HCT116 (cell line): ENCODE data around the gene HELT. TPM values are rescaled to one million over a fixed set of nuclear protein-coding genes. Genes with fewer than 3 reads are reported as not detected.

ENCODE experiments used
- ATAC-seq: fragments of 200-7000 bp; cut with Tn5 transposase; 2 replicates; pipeline ENCODE4 v1.9.1; 2020; ENCODE audit warnings: mild to moderate bottlenecking, moderate library complexity
- BruUV-seq: library from RNA; stranded (reverse); fragments of 400-500 nt; replicated peaks from 2 replicates; lab custom pipeline; 2021; lab: Mats Ljungman, UMichigan
- CTCF ChIA-PET: fragments of 300-600 bp; sonication (Branson Sonifier 250); formaldehyde crosslinking; loops from one replicate; lab custom pipeline; 2021; ENCODE audit warnings: antibody characterized with exemption; lab: Charles Lee
- POLR2A ChIA-PET: fragments of 300-600, 350-600 bp; sonication (Branson Sonifier 250); formaldehyde crosslinking; loops from one replicate; lab custom pipeline; 2021; ENCODE audit warnings: antibody characterized with exemption; lab: Charles Lee
- RAD21 ChIA-PET, 2 experiments: fragments of 300-600 bp; sonication (Branson Sonifier 250); formaldehyde crosslinking; loops; one replicate each; lab custom pipeline; 2023; ENCODE audit warnings: low total read pairs in 2 of 2; ENCODE audit not compliant: uncharacterized antibody in 2 of 2, unreplicated experiment in 2 of 2, low non-redundant PET in 1 of 2; lab: Charles Lee
- DNase-seq: peaks from one replicate; pipeline ENCODE4 v3.0.0-alpha.2; 2010; ENCODE audit warnings: low read depth, low spot score
- H2AFZ ChIP-seq: fragments of 200-600 bp; shearing (Covaris generic), sonication (generic); 2 replicates; pipeline ENCODE4 v1.6.1; 2017; ENCODE audit warnings: low read depth, mixed run types, mixed read lengths, antibody characterized with exemption, low read length; ENCODE audit not compliant: poor library complexity, severe bottlenecking
- H3K27ac ChIP-seq: 2 replicates; pipeline ENCODE4 v1.5.1; 2012; ENCODE audit warnings: low read depth, low read length
- H3K27me3 ChIP-seq: fragments of 200-600 bp; sonication (generic); 2 replicates; pipeline ENCODE4 v1.6.1; 2016; ENCODE audit warnings: mixed run types, low read length, mixed read lengths; ENCODE audit not compliant: insufficient read depth
- H3K36me3 ChIP-seq, 2 experiments: fragments of 200-500 bp in 1 of 2; fragments of 200-600 bp in 1 of 2; sonication (Bioruptor generic) in 1 of 2; sonication (generic) in 1 of 2; 2 replicates each; pipeline versions ENCODE4 v1.5.1 to v1.6.1; 2014 to 2016; ENCODE audit warnings: low read length in 2 of 2, inconsistent platforms in 1 of 2, mixed read lengths in 1 of 2, mixed run types in 1 of 2; ENCODE audit not compliant: insufficient read depth in 2 of 2, control insufficient read depth in 1 of 2
- H3K4me1 ChIP-seq, 2 experiments: fragments of 200-600 bp in 1 of 2; sonication (generic) in 1 of 2; 2 replicates each; pipeline versions ENCODE4 v1.5.1 to v1.6.1; 2012 to 2017; ENCODE audit warnings: low read length in 2 of 2, inconsistent platforms in 1 of 2, mild to moderate bottlenecking in 1 of 2, mixed read lengths in 1 of 2, mixed run types in 1 of 2, moderate library complexity in 1 of 2; ENCODE audit not compliant: insufficient read depth in 2 of 2, control insufficient read depth in 1 of 2
- H3K4me2 ChIP-seq: fragments of 200-600 bp; sonication (generic); 2 replicates; pipeline ENCODE4 v1.6.1; 2017; ENCODE audit warnings: mixed run types, low read length, mixed read lengths
- H3K4me3 ChIP-seq, 2 experiments: fragments of 200-600 bp in 1 of 2; sonication (generic) in 1 of 2; replicated peaks in 1 of 2; 2 replicates each; pipeline ENCODE4 v1.5.1; 2011 to 2016; ENCODE audit warnings: low read length in 2 of 2, control low read depth in 1 of 2, low read depth in 1 of 2, mild to moderate bottlenecking in 1 of 2, mixed read lengths in 1 of 2, mixed run types in 1 of 2
- H3K79me2 ChIP-seq: fragments of 200-600 bp; sonication (generic); 2 replicates; pipeline ENCODE4 v1.6.1; 2017; ENCODE audit warnings: mild to moderate bottlenecking, mixed run types, low read length, moderate library complexity, mixed read lengths; ENCODE audit not compliant: insufficient read depth
- H3K9ac ChIP-seq: fragments of 200-600 bp; sonication (generic); 2 replicates; pipeline ENCODE4 v1.6.1; 2016; ENCODE audit warnings: low read length, mixed read lengths
- H3K9me2 ChIP-seq: fragments of 200-600 bp; sonication (generic), shearing (Covaris generic); 2 replicates; pipeline ENCODE4 v1.6.1; 2017; ENCODE audit warnings: mixed run types, mild to moderate bottlenecking, moderate library complexity; ENCODE audit not compliant: insufficient read depth
- H3K9me3 ChIP-seq, 2 experiments: fragments of 200-500 bp in 1 of 2; fragments of 200-600 bp in 1 of 2; sonication (Bioruptor generic) in 1 of 2; sonication (generic) in 1 of 2; 2 replicates each; pipeline ENCODE4 v1.6.1; 2014 to 2017; ENCODE audit warnings: low read length in 2 of 2, mixed read lengths in 2 of 2, inconsistent platforms in 1 of 2, low read depth in 1 of 2, mild to moderate bottlenecking in 1 of 2, mixed run types in 1 of 2, moderate library complexity in 1 of 2; ENCODE audit not compliant: control insufficient read depth in 1 of 2, insufficient read depth in 1 of 2
- H4K20me1 ChIP-seq: fragments of 200-600 bp; sonication (generic), shearing (Covaris generic); 2 replicates; pipeline ENCODE4 v1.6.1; 2017; ENCODE audit warnings: mixed run types, mild to moderate bottlenecking, moderate library complexity; ENCODE audit not compliant: insufficient read depth
- ATF3 ChIP-seq: IDR thresholded peaks from 2 replicates; pipeline ENCODE4 v1.6.1; 2012
- CBX3 ChIP-seq: IDR thresholded peaks from 2 replicates; pipeline ENCODE4 v1.6.1; 2012; ENCODE audit warnings: low read depth
- CEBPB ChIP-seq: IDR thresholded peaks from 2 replicates; pipeline ENCODE4 v1.6.1; 2012; ENCODE audit warnings: low read depth
- CTCF ChIP-seq, 3 experiments: fragments of 200-600 bp in 1 of 3; sonication (generic) in 1 of 3; IDR thresholded peaks in 2 of 3; conservative IDR thresholded peaks in 1 of 3; 2 replicates each; pipeline ENCODE4 v1.5.1; 2012 to 2017; ENCODE audit warnings: low read depth in 2 of 3, low read length in 2 of 3, antibody characterized with exemption in 1 of 3, borderline replicate concordance in 1 of 3, control low read depth in 1 of 3, mild to moderate bottlenecking in 1 of 3, mixed read lengths in 1 of 3, mixed run types in 1 of 3, moderate library complexity in 1 of 3; ENCODE audit not compliant: insufficient read depth in 1 of 3
- ELF1 ChIP-seq: IDR thresholded peaks from 2 replicates; pipeline ENCODE4 v1.6.1; 2012; ENCODE audit warnings: low read depth, borderline replicate concordance
- EZH2phosphoT487 ChIP-seq: fragments of 200-600 bp; IDR thresholded peaks from 2 replicates; pipeline ENCODE4 v1.6.1; 2018; ENCODE audit warnings: antibody characterized with exemption, borderline replicate concordance
- JUND ChIP-seq: IDR thresholded peaks from 2 replicates; pipeline ENCODE4 v1.6.1; 2012
- MAX ChIP-seq: IDR thresholded peaks from 2 replicates; pipeline ENCODE4 v1.6.1; 2012
- POLR2A ChIP-seq: IDR thresholded peaks from 2 replicates; pipeline ENCODE4 v1.7.0; 2011; ENCODE audit warnings: borderline replicate concordance; ENCODE audit not compliant: insufficient read depth, insufficient read length; ENCODE audit errors: extremely low read depth
- POLR2AphosphoS5 ChIP-seq: IDR thresholded peaks from 2 replicates; pipeline ENCODE4 v1.6.1; 2011; ENCODE audit warnings: mild to moderate bottlenecking, low read depth, low read length, moderate library complexity
- RAD21 ChIP-seq: IDR thresholded peaks from 2 replicates; pipeline ENCODE4 v1.6.1; 2012; ENCODE audit warnings: low read depth, mild to moderate bottlenecking
- SRF ChIP-seq: IDR thresholded peaks from 2 replicates; pipeline ENCODE4 v1.6.1; 2012; ENCODE audit warnings: low read depth
- TCF7L2 ChIP-seq: IDR thresholded peaks from 2 replicates; pipeline ENCODE4 v1.7.0; 2011; ENCODE audit warnings: borderline replicate concordance, inconsistent platforms; ENCODE audit not compliant: insufficient read depth, insufficient read length; ENCODE audit errors: extremely low read depth
- YY1 ChIP-seq: IDR thresholded peaks from 2 replicates; pipeline ENCODE4 v1.6.1; 2011; ENCODE audit warnings: low read length, low read depth, moderate library complexity, mild to moderate bottlenecking; ENCODE audit not compliant: insufficient replicate concordance; ENCODE audit errors: extremely low read depth
- ZFX ChIP-seq: fragments of 450-650 bp; IDR thresholded peaks from 2 replicates; pipeline ENCODE4 v1.6.1; 2017
- ZNF274 ChIP-seq: fragments of 200-500 bp; sonication (Bioruptor generic); IDR thresholded peaks from 2 replicates; pipeline ENCODE4 v1.6.1; 2014; ENCODE audit warnings: mild to moderate bottlenecking, low read depth, low read length, inconsistent platforms
- intact Hi-C: fragments of 100-400 bp; cut with micrococcal nuclease; formaldehyde crosslinking; loops from 2 replicates; pipeline ENCODE4 v1.10.0; 2022
- total RNA-seq: library from RNA; stranded (reverse); gene quantifications from one replicate; pipeline ENCODE4 v1.2.1, GENCODE V29; 2021; ENCODE audit not compliant: unreplicated experiment

HELT gene
- total RNA-seq, 1 experiment from 2014 or later: not detected

GRCh38 chr4:184969610-184970009 lies 48.7 kb upstream of the HELT start:
- intact Hi-C loops: no loop called here
- Histone ChIP-seq H3K9me2 (no peaks in the 10 kb centered on the region), H3K4me1 (peaks cover 9 to 12% of the 10 kb centered on the region in 2 experiments; a peak in 3 of 4 replicates), H2AFZ (no peak overlapping the region), H3K27ac (no peak overlapping the region), H3K36me3 (no peaks in the 10 kb centered on the region), H3K9me3 (no peaks in the 10 kb centered on the region), H3K27me3 (no peaks in the 10 kb centered on the region), H3K79me2 (no peaks in the 10 kb centered on the region), H3K9ac (no peak overlapping the region), H3K4me3 (no peak overlapping the region), H3K4me2 (no peak overlapping the region), H4K20me1 (no peaks in the 10 kb centered on the region)
- no TSS peak for BruUV-seq
- ChIA-PET CTCF (no interaction called here), RAD21 (no interaction called here), POLR2A (no interaction called here)
- ATAC-seq: no peak
- TF ChIP-seq EZH2phosphoT487 (no peak), ZNF274 (no peak), CEBPB (no peak), CTCF (IDR thresholded peaks at IDR 0.05 in 2 of 3, conservative IDR thresholded peaks at IDR 0.05 in 1 of 3; ENCODE audit: borderline replicate concordance in 1 of 3, insufficient read depth in 1 of 3, low read depth in 2 of 3, low read length in 2 of 3) (no peak), CBX3 (no peak), RAD21 (no peak), TCF7L2 (no peak), ATF3 (no peak), ZFX (no peak), MAX (no peak), ELF1 (no peak), JUND (no peak), POLR2A (no peak), SRF (no peak), POLR2AphosphoS5 (no peak), YY1 (no peak)
- DNase-seq: no peak
